HepG2 (cell line): ENCODE measurements around the gene NEK6.

ENCODE experiments used
- EZH2 ChIP-seq: conservative IDR thresholded peaks from 2 replicates; pipeline ENCODE4 v1.6.1; 2012; ENCODE audit warnings: mild to moderate bottlenecking, low read depth, low read length, moderate library complexity
- KAT7 ChIP-seq: IDR thresholded peaks from 2 replicates; pipeline ENCODE4 v1.6.1; 2018; ENCODE audit warnings: borderline replicate concordance, missing compliant biosample characterization
- MYC ChIP-seq: sonication (generic); formaldehyde crosslinking; IDR thresholded peaks from 2 replicates; pipeline ENCODE4 v1.9.0; 2021; ENCODE audit warnings: missing genetic modification reagents, borderline replicate concordance
- POLR2A ChIP-seq, 2 experiments: IDR thresholded peaks; 2 replicates each; pipeline ENCODE4 v1.6.1; 2011; ENCODE audit warnings: low read depth in 2 of 2, low read length in 2 of 2, mild to moderate bottlenecking in 1 of 2, moderate library complexity in 1 of 2; ENCODE audit not compliant: insufficient read depth in 1 of 2
- ZNF260 ChIP-seq: sonication (generic); formaldehyde crosslinking; IDR thresholded peaks from 2 replicates; pipeline ENCODE4 v1.4.0; 2020; ENCODE audit warnings: missing genetic modification reagents, low read depth, mild to moderate bottlenecking, borderline replicate concordance

GRCh38 chr9:124263800-124264426 is 6.2 kb downstream of the NEK6 start:
- TF ChIP-seq POLR2A (IDR thresholded peaks at IDR 0.05; ENCODE audit: insufficient read depth in 1 of 2, low read depth in 2 of 2, low read length in 2 of 2) = 0 out of 4 replicates have a peak, but pooled peaks of 1 of the 2 experiments have one; percentile 30
- TF ChIP-seq ZNF260 (CRISPR knock-in tag) = no peak
- TF ChIP-seq EZH2 = no peak
- peak; percentile 43; the same call in 1 of the 2 replicates for TF ChIP-seq KAT7 (CRISPR knock-in tag)
- TF ChIP-seq MYC (CRISPR knock-in tag) = peak; percentile 45; the same call in 1 of the 2 replicates
